ENCODE data around the gene KIF7. TPM values are rescaled to one million over a fixed set of nuclear protein-coding genes. Genes with fewer than 3 reads are reported as not detected.

Gene KIF7
- total and polyA plus RNA-seq, 11 donors = 1.3 to 9.2 (median 3.2) TPM

- TF ChIP-seq CTCF (IDR thresholded peaks at IDR 0.05) = no peak
- TF ChIP-seq POLR2A (IDR thresholded peaks at IDR 0.05) = no peak
- H3K27ac ChIP-seq = no peak overlapping the region
- H3K27me3 ChIP-seq = no peaks in the 10 kb centered on the region
- peaks cover 0 to 25% (median 0%) of the 10 kb centered on the region in 9 donors for H3K36me3 ChIP-seq
- peaks cover 0 to 24% (median 5%) of the 10 kb centered on the region in 12 donors for H3K4me1 ChIP-seq
- intact Hi-C loops (cut with DNase I) = no loop called here
- DNase-seq (no peak), ATAC-seq (no peak)
- no peaks in the 10 kb centered on the region for H3K9me3 ChIP-seq
- no peak overlapping the region for H3K4me3 ChIP-seq
Observed at GRCh38 chr15:89686522-89686921, 31.3 kb upstream of the KIF7 start.

- WGBS, 4 donors = 68 to 73% (median 71%) methylated on average over 2 of the region's 2 CpGs
- Histone ChIP-seq H3K27ac (no peak overlapping the region), H3K4me1 (peaks cover 0 to 27% (median 9%) of the 10 kb centered on the region in 12 donors), H3K4me3 (no peak overlapping the region), H3K27me3 (no peaks in the 10 kb centered on the region), H3K36me3 (peaks cover 0 to 25% (median 0%) of the 10 kb centered on the region in 9 donors), H3K9me3 (no peaks in the 10 kb centered on the region)
- intact Hi-C loops (cut with DNase I) = no loop called here
- TF ChIP-seq POLR2A (IDR thresholded peaks at IDR 0.05) (no peak), CTCF (IDR thresholded peaks at IDR 0.05) (no peak)
- no peak for DNase-seq
- ATAC-seq = no peak
Observed at GRCh38 chr15:89685995-89686394, 30.7 kb upstream of the KIF7 start.

GRCh38 chr15:89681146-89681545, 25.9 kb upstream of the KIF7 start:
- TF ChIP-seq CTCF (IDR thresholded peaks at IDR 0.05) = no peak
- WGBS, 4 donors = 93% methylated on average over 2 of the region's 2 CpGs
- DNase-seq (no peak), ATAC-seq (peak in 3 of 4 donors; percentile 6 to 17 (median 15))
- Histone ChIP-seq H3K36me3 (peaks cover 0 to 23% (median 0%) of the 10 kb centered on the region in 9 donors), H3K9me3 (no peaks in the 10 kb centered on the region), H3K27ac (peak overlapping the region in 10 of 12 donors; percentile 52 to 90 (median 70)), H3K4me1 (peaks cover 0 to 30% (median 12%) of the 10 kb centered on the region in 12 donors), H3K27me3 (no peaks in the 10 kb centered on the region), H3K4me3 (no peak overlapping the region)
- intact Hi-C loops (cut with DNase I) = no loop called here

- peak in 4 of 5 donors; percentile 52 to 78 (median 68) for DNase-seq
- Histone ChIP-seq H3K9me3 (no peaks in the 10 kb centered on the region), H3K4me1 (peaks cover 0 to 24% (median 12%) of the 10 kb centered on the region in 12 donors), H3K4me3 (no peak overlapping the region), H3K27ac (peak overlapping the region; percentile 2 to 90 (median 68)), H3K36me3 (peaks cover 0 to 18% (median 0%) of the 10 kb centered on the region in 9 donors), H3K27me3 (no peaks in the 10 kb centered on the region)
- intact Hi-C loops (cut with DNase I) = no loop called here
- WGBS, 4 donors = 40 to 49% (median 43%) methylated on average over 5 of the region's 5 CpGs
- TF ChIP-seq CTCF (IDR thresholded peaks at IDR 0.05) (no peak), POLR2A (IDR thresholded peaks at IDR 0.05) (no peak)
- peak; percentile 91 to 96 (median 95) for ATAC-seq
Observed at GRCh38 chr15:89680282-89680873, 25.1 kb upstream of the KIF7 start.
